ENCODE data around the gene TIAM2. TPM values are rescaled to one million over a fixed set of nuclear protein-coding genes. Genes with fewer than 3 reads are reported as not detected.

Gene TIAM2
- total and polyA plus RNA-seq, 9 donors: 9.1 to 15.6 (median 10.3) TPM

DNA sequence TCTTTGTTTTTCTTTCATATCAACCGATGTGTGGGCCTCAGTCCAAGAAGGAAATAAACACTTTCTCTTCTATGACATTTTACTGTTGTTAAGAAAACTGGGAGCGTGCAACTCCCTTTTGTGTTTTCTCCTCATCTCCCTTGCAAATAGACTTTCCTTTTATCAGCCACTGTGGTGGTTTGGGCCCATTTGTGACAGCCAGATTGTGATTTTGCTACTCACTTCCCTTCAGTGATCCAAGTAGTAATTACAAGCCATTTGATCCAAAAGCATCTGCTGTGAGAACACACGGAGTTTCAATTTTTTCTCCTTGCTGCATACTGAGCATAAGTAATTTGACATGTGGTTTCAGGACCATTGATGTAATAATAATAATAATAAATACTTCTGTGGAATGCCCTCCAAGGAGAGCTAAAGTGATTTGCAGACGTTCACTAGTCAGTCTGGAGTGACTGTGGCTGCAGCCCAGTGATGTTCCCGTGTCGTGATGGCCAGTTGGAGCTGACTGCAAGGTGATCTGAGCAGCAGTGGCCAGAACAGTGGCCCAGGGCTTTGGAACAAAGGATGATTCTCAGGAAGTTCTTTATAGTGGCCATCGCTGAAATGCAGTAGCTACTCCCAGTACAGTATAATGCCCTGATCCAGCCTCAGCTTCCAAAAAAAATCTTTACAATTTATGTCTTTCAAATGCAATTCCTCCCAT, 176.8 kb downstream of the TIAM2 start:
- Histone ChIP-seq H3K27me3 (no peaks in the 10 kb centered on the region), H3K36me3 (no peaks in the 10 kb centered on the region), H3K27ac (no peak overlapping the region), H3K4me3 (no peak overlapping the region), H3K9me3 (no peaks in the 10 kb centered on the region), H3K4me1 (ENCODE audit: insufficient read depth) (peaks cover 3% of the 10 kb centered on the region)
- intact Hi-C loops (cut with DNase I): loop anchor here (10.0 kb wide), 3 partner anchors 83 to 497 kb away; no protein-coding TSS in a partner anchor
- WGBS, 3 donors: 26 to 30% (median 26%) methylated on average over 7 of the region's 7 CpGs
- no peak for TF ChIP-seq CTCF (IDR thresholded peaks at IDR 0.05)
- no peak for TF ChIP-seq POLR2A (IDR thresholded peaks at IDR 0.05)
- TF ChIP-seq EP300 (IDR thresholded peaks at IDR 0.05): no peak
- no peak for DNase-seq

DNA sequence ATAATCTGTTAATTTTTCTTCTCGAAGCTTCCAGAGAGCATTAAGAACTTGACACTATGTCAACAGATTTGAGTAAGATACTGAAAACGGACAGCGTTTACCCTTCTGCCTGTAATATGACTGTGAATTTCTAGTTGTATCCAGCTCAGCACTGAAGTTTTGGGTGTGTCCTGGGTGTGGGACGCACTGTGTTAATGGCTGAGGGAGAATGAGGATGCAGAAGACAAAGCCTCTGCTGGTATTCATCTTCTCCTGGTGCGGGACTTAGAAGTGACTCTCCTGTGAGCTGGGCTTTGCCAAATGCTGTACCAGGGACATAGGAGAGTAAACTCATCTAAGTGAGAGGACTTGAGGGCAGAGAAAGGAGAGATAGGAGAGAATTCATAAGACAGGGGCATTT, 178.4 kb downstream of the TIAM2 start:
- H3K27me3 ChIP-seq: no peaks in the 10 kb centered on the region
- TF ChIP-seq CTCF (IDR thresholded peaks at IDR 0.05): no peak
- no peak for TF ChIP-seq EP300 (IDR thresholded peaks at IDR 0.05)
- no peak for TF ChIP-seq POLR2A (IDR thresholded peaks at IDR 0.05)
- no peak for DNase-seq
- intact Hi-C loops (cut with DNase I): loop anchor here (10.0 kb wide), 3 partner anchors 81 to 499 kb away; no protein-coding TSS in a partner anchor
- peaks cover 3% of the 10 kb centered on the region for H3K4me1 ChIP-seq (ENCODE audit: insufficient read depth)
- H3K4me3 ChIP-seq: no peak overlapping the region
- no peaks in the 10 kb centered on the region for H3K9me3 ChIP-seq
- H3K36me3 ChIP-seq: no peaks in the 10 kb centered on the region
- H3K27ac ChIP-seq: no peak overlapping the region
- 93 to 96% (median 94%) methylated on average over 5 of the region's 5 CpGs for WGBS, 3 donors

GRCh38 chr6:155174576-155175211, 179.6 kb downstream of the TIAM2 start:
- Histone ChIP-seq H3K27me3 (no peaks in the 10 kb centered on the region), H3K9me3 (no peaks in the 10 kb centered on the region), H3K4me1 (ENCODE audit: insufficient read depth) (peaks cover 3% of the 10 kb centered on the region), H3K4me3 (no peak overlapping the region), H3K27ac (no peak overlapping the region), H3K36me3 (no peaks in the 10 kb centered on the region)
- TF ChIP-seq CTCF (IDR thresholded peaks at IDR 0.05) (peak in 1 of 3 donors; percentile 33), POLR2A (IDR thresholded peaks at IDR 0.05) (no peak), EP300 (IDR thresholded peaks at IDR 0.05) (no peak)
- intact Hi-C loops (cut with DNase I): loop anchor here (10.0 kb wide), 3 partner anchors 80 to 500 kb away; no protein-coding TSS in a partner anchor
- peak in 1 of 5 donors; percentile 27 for DNase-seq
- WGBS, 3 donors: 26% methylated on average over 12 of the region's 12 CpGs

- no peaks in the 10 kb centered on the region for H3K9me3 ChIP-seq
- peak in 1 of 5 donors; percentile 27 for DNase-seq
- TF ChIP-seq POLR2A (IDR thresholded peaks at IDR 0.05) (no peak), EP300 (IDR thresholded peaks at IDR 0.05) (no peak), CTCF (IDR thresholded peaks at IDR 0.05) (peak; percentile 28 to 37 (median 37))
- no peak overlapping the region for H3K4me3 ChIP-seq
- no peaks in the 10 kb centered on the region for H3K4me1 ChIP-seq (ENCODE audit: insufficient read depth)
- intact Hi-C loops (cut with DNase I): loop anchor here (10.0 kb wide), 3 partner anchors 77 to 503 kb away; no protein-coding TSS in a partner anchor
- no peaks in the 10 kb centered on the region for H3K36me3 ChIP-seq
- 83 to 91% (median 87%) methylated on average over 4 of the region's 4 CpGs for WGBS, 3 donors
- H3K27me3 ChIP-seq: no peaks in the 10 kb centered on the region
- no peak overlapping the region for H3K27ac ChIP-seq
Measured at GRCh38 chr6:155177363-155177961, 182.3 kb downstream of the TIAM2 start.

Data from ovary (tissue), 9 donors.